Measurements from ENCODE around the gene MMP7. TPM values are rescaled to one million over a fixed set of nuclear protein-coding genes. Genes with fewer than 3 reads are reported as not detected.
"Not testable (repeated sequence)": the region's sequence is repeated elsewhere in the genome, so short reads cannot be mapped to it uniquely, and the experiment has no call there.

MMP7 gene
- polyA plus RNA-seq, 4 donors = 23.2 to 30.9 (median 26.2) TPM

- no peak for DNase-seq (ENCODE audit: low read depth in 4 of 4, low spot score in 3 of 4)
Measured at GRCh38 chr11:102544594-102544993, 14.0 kb upstream of the MMP7 start.

GRCh38 chr11:102539567-102539966 lies 9.0 kb upstream of the MMP7 start:
- no peak for DNase-seq (ENCODE audit: low read depth in 4 of 4, low spot score in 3 of 4)

GRCh38 chr11:102538932-102539331 lies 8.4 kb upstream of the MMP7 start:
- no peak for DNase-seq (ENCODE audit: low read depth in 4 of 4, low spot score in 3 of 4)

GRCh38 chr11:102534261-102534872 lies 3.8 kb upstream of the MMP7 start:
- no peak for DNase-seq (ENCODE audit: low read depth in 4 of 4, low spot score in 3 of 4)

- DNase-seq (ENCODE audit: low read depth in 4 of 4, low spot score in 3 of 4) = no peak
Measured at GRCh38 chr11:102528618-102529017, 1.9 kb downstream of the MMP7 start.

GRCh38 chr11:102527684-102528083 lies 2.9 kb downstream of the MMP7 start:
- DNase-seq (ENCODE audit: low read depth in 4 of 4, low spot score in 3 of 4) = no peak

GRCh38 chr11:102527041-102527440 lies 3.5 kb downstream of the MMP7 start:
- DNase-seq (ENCODE audit: low read depth in 4 of 4, low spot score in 3 of 4) = no peak

GRCh38 chr11:102523887-102524286 lies 6.7 kb downstream of the MMP7 start:
- no peak for DNase-seq (ENCODE audit: low read depth in 4 of 4, low spot score in 3 of 4)

- DNase-seq (ENCODE audit: low read depth in 4 of 4, low spot score in 3 of 4) = no peak
Measured at GRCh38 chr11:102523189-102523570, 7.4 kb downstream of the MMP7 start.

GRCh38 chr11:102522312-102523188 lies 8.0 kb downstream of the MMP7 start:
- no peak for DNase-seq (ENCODE audit: low read depth in 4 of 4, low spot score in 3 of 4)

- DNase-seq (ENCODE audit: low read depth in 4 of 4, low spot score in 3 of 4) = no peak
Measured at GRCh38 chr11:102521121-102521520, 9.4 kb downstream of the MMP7 start.

- DNase-seq (ENCODE audit: low read depth in 4 of 4, low spot score in 3 of 4) = no peak
Measured at GRCh38 chr11:102520514-102520913, 10.0 kb downstream of the MMP7 start.

- no peak for DNase-seq (ENCODE audit: low read depth in 4 of 4, low spot score in 3 of 4)
Measured at GRCh38 chr11:102518296-102519094, 12.1 kb downstream of the MMP7 start.

- DNase-seq (ENCODE audit: low read depth in 4 of 4, low spot score in 3 of 4) = no peak
Measured at GRCh38 chr11:102517670-102518069, 12.9 kb downstream of the MMP7 start.

- no peak for DNase-seq (ENCODE audit: low read depth in 4 of 4, low spot score in 3 of 4)
Measured at GRCh38 chr11:102516179-102516578, 14.4 kb downstream of the MMP7 start.

- DNase-seq (ENCODE audit: low read depth in 4 of 4, low spot score in 3 of 4) = no peak
Measured at GRCh38 chr11:102513869-102514268, 16.7 kb downstream of the MMP7 start.

- DNase-seq (ENCODE audit: low read depth in 4 of 4, low spot score in 3 of 4) = no peak
Measured at GRCh38 chr11:102510439-102511135, 20.0 kb downstream of the MMP7 start.

- not testable (repeated sequence) for DNase-seq (ENCODE audit: low read depth in 4 of 4, low spot score in 3 of 4)
Measured at GRCh38 chr11:102502831-102503230, 27.7 kb downstream of the MMP7 start.

GRCh38 chr11:102500829-102501228 lies 29.7 kb downstream of the MMP7 start:
- DNase-seq (ENCODE audit: low read depth in 4 of 4, low spot score in 3 of 4) = no peak

GRCh38 chr11:102499931-102500330 lies 30.6 kb downstream of the MMP7 start:
- DNase-seq (ENCODE audit: low read depth in 4 of 4, low spot score in 3 of 4) = no peak

- no peak for DNase-seq (ENCODE audit: low read depth in 4 of 4, low spot score in 3 of 4)
Measured at GRCh38 chr11:102499151-102499550, 31.4 kb downstream of the MMP7 start.

Measured in right renal pelvis (tissue), 4 donors.